Stimulated activated CD8-positive, alpha-beta memory T cell treated with anti-CD3 and anti-CD28 coated beads, Interleukin-4, amount 100 ng/mL, for 48 hours (primary cell): ENCODE results near the gene RIBC2.
"Not testable (repeated sequence)": the region's sequence is repeated elsewhere in the genome, so short reads cannot be mapped to it uniquely, and the experiment has no call there.

Experiments used
- DNase-seq: peaks from one replicate; pipeline ENCODE4 v3.0.0-alpha.2; 2020

RIBC2 gene

DNA sequence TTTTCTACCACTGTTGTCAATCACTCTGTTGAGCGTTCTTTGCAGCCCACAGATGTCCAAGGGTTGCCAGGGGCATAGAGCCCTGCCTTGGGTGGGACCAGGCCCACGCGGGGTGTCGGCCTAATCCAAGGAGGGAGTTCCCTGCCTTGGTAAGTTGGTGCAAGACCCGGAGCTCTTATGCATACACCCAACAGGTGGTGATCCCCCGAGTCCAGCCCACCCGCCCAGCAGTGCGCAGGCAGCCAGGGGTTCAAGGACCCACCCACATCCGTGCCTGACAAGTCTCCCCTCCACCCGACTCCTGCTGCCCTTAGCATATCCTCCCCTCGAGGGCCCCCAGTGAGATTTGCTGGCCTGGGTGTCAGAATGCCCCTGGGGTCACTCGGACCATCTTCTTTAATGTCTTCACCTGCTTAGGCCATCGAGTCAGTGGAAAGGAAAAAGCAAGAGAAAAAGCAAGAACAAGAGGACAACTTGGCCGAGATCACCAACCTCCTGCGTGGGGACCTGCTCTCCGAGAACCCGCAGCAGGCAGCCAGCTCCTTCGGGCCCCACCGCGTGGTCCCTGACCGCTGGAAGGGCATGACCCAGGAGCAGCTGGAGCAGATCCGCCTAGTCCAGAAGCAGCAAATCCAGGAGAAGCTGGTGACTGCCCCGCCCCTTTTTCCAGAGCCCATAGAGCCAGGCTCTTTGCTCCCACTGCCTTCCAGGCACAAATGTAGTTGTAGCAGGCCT is 12.2 kb downstream of the RIBC2 start:
- no peak for DNase-seq

GRCh38 chr22:45426387-45426786 is 12.9 kb downstream of the RIBC2 start:
- no peak for DNase-seq

- no peak for DNase-seq
These were observed 13.6 kb downstream of the RIBC2 start for GRCh38 chr22:45427114-45427513.

GRCh38 chr22:45428391-45429385 is 15.2 kb downstream of the RIBC2 start:
- DNase-seq = no peak

DNA sequence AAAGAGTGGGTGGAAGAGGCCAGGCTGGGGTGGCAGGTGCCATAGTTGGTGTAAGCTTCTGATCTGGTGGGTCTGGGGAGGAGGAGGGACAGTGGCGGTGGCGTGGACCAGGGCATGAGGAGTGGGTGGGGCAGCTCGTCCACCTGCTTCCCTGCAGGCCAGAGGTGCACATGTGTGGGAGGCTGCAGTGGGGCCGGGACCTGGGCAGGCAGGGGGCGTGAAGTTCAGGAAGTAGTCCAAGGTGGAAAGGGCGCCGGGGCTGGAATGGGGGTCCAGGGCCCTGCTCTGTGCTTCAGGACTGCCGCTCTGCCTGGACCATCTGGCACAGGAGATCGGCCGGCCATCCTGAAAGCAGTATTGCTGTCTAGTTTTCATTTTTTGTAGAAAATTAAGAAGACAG is 15.9 kb downstream of the RIBC2 start:
- DNase-seq = no peak

GRCh38 chr22:45429981-45430775 is 16.7 kb downstream of the RIBC2 start:
- DNase-seq = no peak

DNA sequence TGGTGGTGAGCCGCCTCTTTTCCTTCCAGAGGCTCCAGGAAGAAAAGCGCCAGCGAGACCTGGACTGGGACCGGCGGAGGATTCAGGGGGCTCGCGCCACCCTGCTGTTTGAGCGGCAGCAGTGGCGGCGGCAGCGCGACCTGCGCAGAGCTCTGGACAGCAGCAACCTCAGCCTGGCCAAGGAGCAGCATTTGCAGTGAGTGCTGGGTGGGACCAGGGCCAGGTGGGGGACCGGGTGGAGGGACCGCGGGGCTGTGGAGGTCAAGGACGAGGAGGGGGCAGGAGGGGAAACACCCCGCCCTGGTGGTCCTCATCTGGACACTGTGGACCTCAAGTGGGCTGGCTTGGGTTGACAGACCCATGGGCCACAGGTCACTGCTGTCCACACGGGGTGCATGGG is 17.4 kb downstream of the RIBC2 start:
- no peak for DNase-seq

GRCh38 chr22:45434981-45435380 is 21.5 kb downstream of the RIBC2 start:
- DNase-seq = no peak

DNA sequence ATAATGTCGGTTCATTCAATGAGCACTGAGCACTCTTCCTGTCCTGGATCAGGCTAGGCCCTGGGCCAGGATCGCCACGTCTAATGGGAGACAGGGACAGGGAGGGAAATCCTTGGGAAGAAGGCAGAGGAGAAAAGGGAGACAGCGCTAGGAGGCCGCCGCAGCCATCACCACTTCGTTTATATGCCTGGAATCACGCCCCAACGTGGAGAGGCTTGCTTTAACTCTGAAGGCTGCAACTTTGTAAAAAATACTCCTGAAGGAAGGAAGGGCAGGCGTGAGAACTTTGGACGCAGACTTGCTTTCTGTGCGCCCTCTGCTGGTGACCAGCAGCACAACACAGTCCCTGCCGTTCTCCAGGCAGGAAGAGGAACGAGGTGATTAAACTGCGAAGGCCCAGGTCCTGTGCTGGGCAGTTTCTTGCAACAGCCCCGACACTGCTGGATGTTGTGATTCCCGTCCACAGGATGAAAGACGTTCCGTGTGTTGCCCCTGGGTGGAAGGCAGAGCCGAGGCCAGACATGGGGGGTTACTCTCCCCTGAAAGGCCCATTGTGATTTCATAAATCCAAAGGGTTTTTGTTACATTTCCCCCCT is 22.1 kb downstream of the RIBC2 start:
- DNase-seq = peak; percentile 88

- DNase-seq = not testable (repeated sequence)
These were observed 23.5 kb downstream of the RIBC2 start for GRCh38 chr22:45436871-45437517.

DNA sequence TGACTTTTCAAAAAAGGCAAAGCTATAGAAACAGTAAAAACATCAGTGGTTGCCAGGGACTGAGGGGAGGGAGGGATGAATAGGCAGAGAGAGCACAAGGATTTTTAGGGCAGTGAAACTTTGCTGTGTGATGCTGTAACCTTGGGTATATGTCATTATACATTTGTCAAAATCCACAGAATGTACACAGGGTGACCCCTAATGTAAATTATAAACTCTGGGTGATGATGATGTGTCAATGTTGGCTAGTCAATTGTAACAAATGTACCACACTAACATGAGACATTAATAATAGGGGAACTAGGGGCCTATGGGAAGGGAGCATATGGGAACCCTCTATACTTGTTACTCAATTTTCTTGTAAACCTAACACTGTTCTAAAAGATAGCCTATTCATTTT is 24.8 kb downstream of the RIBC2 start:
- no peak for DNase-seq

- not testable (repeated sequence) for DNase-seq
These were observed 27.2 kb downstream of the RIBC2 start for GRCh38 chr22:45440688-45441087.

- peak; percentile 33 for DNase-seq
These were observed 27.6 kb downstream of the RIBC2 start for GRCh38 chr22:45441138-45441537.

- DNase-seq = no peak
These were observed 28.6 kb downstream of the RIBC2 start for GRCh38 chr22:45442116-45442515.

DNA sequence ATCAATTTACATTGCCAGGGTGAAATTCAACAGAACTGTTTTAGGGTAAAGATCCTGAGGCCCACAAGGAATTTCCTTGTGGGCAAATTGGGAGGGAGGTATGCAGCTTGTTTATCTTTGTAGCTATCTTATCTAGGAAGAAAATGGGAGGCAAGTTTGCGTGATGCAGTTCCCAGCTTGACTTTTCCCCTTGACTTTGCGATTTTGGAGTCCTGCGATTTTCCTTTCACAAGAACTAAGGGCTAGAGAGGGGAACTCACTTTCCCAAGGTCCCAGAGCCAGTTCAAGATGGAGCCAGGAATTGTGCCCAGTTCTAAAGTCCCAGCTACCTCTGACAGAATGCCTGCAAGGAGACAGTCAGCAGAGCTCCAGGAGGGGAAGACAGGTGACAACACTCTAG is 30.7 kb downstream of the RIBC2 start:
- no peak for DNase-seq

- DNase-seq = no peak
These were observed 31.7 kb downstream of the RIBC2 start for GRCh38 chr22:45445031-45445710.

- no peak for DNase-seq
These were observed 32.7 kb downstream of the RIBC2 start for GRCh38 chr22:45446216-45446615.

DNA sequence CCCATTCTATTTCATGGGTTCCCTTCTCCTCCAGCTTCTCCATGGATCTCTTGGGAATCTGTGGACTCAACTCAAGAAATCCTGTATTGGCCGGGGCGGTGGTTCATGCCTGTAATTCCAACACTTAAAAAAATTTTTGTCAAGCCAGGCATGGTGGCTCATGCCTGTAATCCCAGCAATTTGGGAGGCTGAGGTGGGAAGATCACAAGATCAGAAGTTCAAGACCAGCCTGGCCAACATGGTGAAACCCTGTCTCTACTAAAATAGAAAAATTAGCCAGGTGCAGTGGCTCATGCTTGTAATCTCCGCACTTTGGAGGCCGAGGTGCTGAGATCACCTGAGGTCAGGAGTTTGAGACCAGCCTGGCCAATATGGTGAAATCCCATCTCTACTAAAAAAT is 34.1 kb downstream of the RIBC2 start:
- not testable (repeated sequence) for DNase-seq

DNA sequence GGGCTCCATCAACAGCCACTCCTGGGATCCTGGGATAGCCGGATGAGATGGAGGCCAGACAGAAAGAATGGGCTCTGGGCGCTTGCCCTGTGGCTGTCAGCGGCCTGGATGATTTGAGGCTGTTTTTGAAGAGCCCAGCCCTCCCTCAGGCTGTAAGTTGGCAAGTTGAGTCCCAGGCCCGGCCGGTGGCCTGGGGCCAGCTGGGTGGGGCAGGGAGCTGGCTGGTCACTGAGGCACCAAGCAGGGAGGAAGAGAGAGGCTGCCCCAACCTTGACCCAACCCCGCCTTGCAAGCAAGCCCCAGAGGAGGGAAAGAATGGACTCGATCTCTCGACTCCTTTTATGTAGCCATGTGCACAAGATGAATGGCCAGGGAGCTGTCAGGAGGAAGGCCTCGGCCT is 34.9 kb downstream of the RIBC2 start:
- DNase-seq = no peak

DNA sequence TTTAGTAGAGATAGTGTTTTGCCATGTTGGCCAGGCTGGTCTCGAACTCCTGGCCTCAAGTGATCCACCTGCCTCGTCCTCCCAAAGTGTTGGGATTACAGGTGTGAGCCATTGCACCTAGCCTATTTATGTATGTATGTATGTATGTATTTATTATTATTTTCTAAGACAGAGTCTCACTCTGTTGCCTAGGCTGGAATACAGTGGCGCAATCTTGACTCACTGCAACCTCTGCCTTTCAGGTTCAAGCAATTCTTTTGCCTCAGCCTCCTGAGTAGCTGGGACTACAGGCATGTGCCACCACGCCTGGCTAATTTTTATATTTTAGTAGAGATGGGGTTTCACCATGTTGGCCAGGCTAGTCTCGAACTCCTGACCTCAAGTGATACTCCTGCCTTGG is 35.9 kb downstream of the RIBC2 start:
- not testable (repeated sequence) for DNase-seq

DNA sequence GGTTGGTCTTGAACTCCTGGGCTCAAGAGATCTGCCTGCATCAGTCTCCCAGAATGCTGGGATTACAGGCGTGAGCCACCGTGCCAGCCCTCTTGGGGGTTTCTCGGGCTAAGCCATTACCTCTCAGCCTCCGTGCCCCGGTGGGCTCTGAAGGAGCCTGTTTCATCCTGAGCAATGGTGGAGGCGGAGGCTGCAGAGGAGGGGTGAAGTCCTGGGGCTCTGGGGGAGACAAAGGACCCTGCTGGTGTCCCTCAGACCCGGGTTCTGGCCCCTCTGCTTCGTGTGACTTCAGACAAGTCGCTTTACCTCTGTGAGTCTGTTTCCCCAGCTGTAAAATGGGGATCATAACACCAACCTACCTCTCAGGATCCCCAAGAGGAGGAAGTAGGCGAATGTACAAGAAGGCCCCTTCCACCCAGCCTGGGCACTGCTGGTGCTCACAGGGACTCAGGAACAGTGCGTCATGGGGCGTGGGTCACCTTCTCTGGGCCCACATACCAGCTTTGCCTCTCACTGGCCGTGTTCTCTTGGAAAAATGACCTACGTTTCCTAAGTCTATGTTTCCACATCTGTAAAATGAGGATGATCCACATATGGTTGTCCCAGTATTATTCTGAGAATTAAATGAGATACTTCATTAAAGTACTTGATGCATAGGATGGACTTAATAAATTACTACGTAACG is 36.8 kb downstream of the RIBC2 start:
- no peak for DNase-seq
